ENCODE measurements around the gene RCSD1.
A peak's percentile ranks its signal among the peaks of the same experiment; 100 is the strongest.

Gene RCSD1

DNA sequence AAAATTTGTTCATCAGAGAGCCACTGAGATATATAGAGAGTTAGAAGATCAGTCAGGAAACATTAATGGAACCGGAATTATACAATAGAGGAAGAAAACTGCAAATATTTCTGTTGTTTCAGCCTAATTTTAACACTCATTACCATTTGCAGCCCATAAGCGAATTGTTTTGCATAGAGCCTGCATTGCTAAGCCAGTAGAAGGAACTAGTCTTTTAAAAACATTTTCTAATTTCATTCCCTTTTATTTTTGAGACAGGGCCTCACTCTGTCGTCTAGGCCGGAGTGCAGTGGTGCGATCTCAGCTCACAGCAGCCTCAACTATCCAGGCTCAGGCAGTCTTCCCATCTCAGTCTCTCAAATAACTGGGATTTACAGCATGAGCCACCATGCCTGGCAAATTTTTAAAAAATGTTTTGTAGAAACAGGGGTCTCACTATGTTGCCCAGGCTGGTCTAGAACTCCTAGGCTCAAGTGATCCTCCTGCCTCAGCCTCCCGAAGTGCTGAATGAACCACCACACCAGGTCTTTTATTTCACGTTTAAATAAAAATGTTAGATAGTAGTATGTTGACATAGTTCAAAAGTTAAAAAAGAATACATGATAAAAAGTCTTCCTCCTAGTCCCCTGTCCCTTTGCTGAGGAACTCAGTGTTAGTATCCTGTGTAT is 117.1 kb downstream of the RCSD1 start:
- DNase-seq (ENCODE audit: low spot score): no peak

DNA sequence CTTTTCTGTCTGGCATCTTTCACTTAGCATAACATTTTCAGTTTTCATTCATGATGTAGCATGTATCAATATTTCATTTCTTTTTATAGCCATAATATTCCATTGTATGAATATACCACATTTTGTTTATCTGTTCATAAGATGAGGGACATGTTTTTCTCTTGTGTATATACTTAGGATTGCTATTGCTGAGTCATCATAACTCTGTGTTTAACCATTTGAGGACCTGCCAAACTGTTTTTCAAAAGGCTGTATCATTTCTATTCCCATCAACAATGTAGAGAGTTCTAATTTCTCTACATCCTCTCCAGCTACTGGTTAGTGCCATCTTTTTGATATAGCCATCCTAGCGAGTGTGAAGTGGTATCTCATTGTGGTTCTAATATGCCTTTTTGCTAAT is 118.0 kb downstream of the RCSD1 start:
- DNase-seq (ENCODE audit: low spot score): no peak

DNA sequence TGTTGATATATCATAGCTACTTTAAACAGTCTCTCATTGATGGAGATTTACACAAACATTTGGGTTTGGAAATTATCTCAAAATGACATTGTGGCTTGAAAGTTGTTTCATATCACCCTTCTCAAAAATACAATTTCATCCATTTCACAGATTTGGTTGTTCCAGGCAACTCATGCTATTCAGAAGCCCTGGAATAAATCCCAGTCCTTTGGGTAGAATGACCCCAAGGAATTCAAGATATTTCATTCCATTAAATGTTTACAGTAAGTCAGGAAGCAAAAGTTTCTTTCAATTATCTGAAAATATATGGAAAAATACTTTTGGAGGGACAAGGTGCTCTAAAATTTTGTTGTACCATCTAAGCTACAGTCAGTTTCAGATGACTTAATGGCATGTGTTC is 118.9 kb downstream of the RCSD1 start:
- no peak for DNase-seq (ENCODE audit: low spot score)

DNA sequence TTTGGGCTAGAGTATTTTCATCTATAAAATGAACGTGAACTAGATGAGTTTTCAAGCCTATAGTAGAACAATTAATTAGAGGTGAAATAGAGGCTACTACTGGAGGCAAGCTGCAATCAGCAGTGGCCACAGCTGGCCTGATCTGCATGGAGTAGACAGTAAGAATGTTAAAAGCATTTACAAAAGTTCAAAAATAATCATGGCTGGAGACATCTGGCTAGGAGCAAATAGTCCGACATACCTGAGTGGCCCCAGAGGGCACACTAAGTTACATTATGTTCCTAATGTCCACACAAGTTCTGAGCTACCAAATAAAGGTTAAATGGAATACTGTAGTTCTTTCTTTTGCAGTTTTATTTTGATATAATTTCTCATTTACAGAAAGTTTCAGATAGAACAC is 119.7 kb downstream of the RCSD1 start:
- no peak for DNase-seq (ENCODE audit: low spot score)

DNA sequence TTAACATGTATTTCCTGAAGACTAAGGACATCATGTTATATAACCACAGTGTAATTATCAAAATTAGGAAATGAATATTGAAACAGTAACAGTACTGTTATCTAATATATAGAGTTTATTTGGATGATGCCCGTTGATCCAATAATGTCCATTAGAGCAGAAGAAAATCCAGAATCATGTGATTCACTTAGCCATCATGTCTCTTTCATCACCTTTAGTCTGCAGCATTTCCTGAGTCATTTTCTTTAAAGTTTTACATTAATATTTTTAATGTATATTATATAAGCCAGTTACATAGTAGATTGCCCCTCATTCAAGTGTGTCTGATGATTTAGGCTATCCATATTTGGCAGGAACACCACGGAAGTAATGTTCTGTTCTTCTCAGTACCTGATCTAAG is 120.6 kb downstream of the RCSD1 start:
- DNase-seq (ENCODE audit: low spot score): no peak

DNA sequence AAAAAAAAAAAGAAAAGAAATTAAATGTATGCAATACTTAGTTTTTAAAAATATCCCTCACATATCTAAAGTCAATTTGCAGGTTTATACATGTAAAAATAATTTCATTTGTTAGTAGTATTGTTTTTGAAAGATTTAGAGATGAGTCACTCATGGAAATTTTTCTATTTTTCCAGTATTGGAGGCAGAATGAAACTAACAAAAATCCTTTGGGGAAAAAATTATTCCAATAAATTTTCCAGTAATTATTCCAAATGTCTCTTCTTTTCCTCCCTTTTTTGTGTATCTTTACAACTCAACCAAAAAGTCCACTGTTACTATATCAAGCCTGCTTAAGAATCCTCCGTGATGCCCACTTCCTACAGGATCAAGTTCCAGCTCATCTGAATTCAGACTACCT is 121.6 kb downstream of the RCSD1 start:
- no peak for DNase-seq (ENCODE audit: low spot score)

DNA sequence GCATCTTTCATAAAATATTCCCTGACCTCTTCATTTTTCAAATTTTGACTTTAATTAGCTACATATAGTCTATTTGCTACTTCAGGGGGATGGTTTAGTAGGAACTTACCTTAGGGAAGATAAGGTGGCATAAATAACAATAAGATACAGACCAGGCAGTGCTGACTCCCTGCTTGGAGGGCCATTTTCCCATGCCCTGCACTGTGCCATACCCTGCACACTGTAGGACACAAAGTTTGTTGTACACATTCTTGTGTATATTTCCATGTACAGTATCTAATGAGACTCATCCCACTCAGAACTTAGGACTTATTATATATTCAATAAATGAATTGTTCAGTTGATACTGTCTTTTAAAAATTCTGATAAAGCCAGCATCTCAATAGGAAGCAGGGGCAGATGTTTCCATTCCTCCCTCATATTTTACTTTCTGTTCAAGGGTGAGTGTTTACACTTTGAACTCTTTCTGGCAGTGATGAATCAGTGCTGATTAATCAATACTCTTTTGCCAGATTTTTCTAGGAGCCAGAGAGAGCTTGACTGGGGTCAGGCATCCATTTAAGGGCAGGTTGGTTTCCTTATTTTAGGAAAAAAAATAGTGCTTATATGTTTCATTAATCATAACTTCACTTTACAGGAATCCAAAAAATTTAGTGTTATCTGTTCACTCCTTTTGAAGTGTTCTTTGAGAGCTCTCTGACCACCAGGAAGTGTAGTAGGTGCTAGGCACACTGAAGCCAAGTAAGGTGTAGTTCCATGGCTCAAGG is 122.4 kb downstream of the RCSD1 start:
- peak; percentile 47 for DNase-seq (ENCODE audit: low spot score)

DNA sequence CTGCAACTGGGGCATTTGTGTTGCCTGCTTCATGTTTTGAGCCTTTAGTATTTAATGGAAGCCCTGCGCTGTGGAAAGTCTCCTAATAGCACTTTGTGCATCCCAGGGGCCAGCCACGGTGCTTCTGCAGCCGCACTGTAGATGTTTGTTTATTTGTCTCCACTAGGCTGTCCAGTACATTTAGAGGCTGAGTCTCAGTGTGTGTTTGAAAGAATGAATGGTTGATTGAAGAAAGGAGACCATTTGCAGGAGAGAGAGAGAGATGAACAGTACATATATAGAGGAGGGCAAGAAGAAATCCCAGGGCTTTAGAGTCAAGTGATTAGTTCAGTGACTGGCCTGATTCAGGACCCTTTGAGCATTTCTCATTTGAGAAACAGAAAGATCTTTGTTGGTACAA is 125.6 kb downstream of the RCSD1 start:
- DNase-seq (ENCODE audit: low spot score): no peak
